ENCODE results near the gene DRD4. TPM values are rescaled to one million over a fixed set of nuclear protein-coding genes. Genes with fewer than 3 reads are reported as not detected.
"Not testable (repeated sequence)": the region's sequence is repeated elsewhere in the genome, so short reads cannot be mapped to it uniquely, and the experiment has no call there.

DRD4 gene
- total and polyA plus RNA-seq, 2 experiments from 2014 or later: 1.1 TPM; not detected in 1

- Histone ChIP-seq H3K9me2 (replicated peaks; ENCODE audit: insufficient read depth) (no peaks in the 10 kb centered on the region), H3K36me3 (replicated peaks; ENCODE audit: insufficient read depth, low read depth) (no peaks in the 10 kb centered on the region), H3K4me1 (ENCODE audit: insufficient read depth) (peaks cover 19% of the 10 kb centered on the region), H4K20me1 (ENCODE audit: insufficient read depth, poor library complexity, severe bottlenecking) (peaks cover 15% of the 10 kb centered on the region), H3K27ac (no peak overlapping the region), H3K4me2 (no peak overlapping the region), H3K27me3 (no peaks in the 10 kb centered on the region), H3K9me3 (ENCODE audit: low read depth) (no peaks in the 10 kb centered on the region), H3K4me3 (no peak overlapping the region), H2AFZ (no peak overlapping the region), H3K79me2 (peaks cover 47% of the 10 kb centered on the region)
- WGBS (ENCODE audit: low lambda C conversion rate, missing lambda C conversion rate): 93% methylated on average over 7 of the region's 7 CpGs
- TF ChIP-seq EZH2phosphoT487 (IDR thresholded peaks at IDR 0.05; ENCODE audit: low read depth, severe bottlenecking, unreplicated experiment) (no peak), CTCF (IDR thresholded peaks at IDR 0.05; ENCODE audit: poor library complexity) (no peak), EZH2 (IDR thresholded peaks at IDR 0.05; ENCODE audit: borderline replicate concordance) (no peak)
- no peak for DNase-seq (ENCODE audit: low spot score)
Measured at GRCh38 chr11:689625-690024, 52.6 kb downstream of the DRD4 start.

GRCh38 chr11:690244-690643, 53.2 kb downstream of the DRD4 start:
- WGBS (ENCODE audit: low lambda C conversion rate, missing lambda C conversion rate): 87% methylated on average over 3 of the region's 3 CpGs
- not testable (repeated sequence) for H3K9me3 ChIP-seq (ENCODE audit: low read depth); DNase-seq (ENCODE audit: low spot score); H3K4me3 ChIP-seq; H3K27me3 ChIP-seq; H3K9me2 ChIP-seq (replicated peaks; ENCODE audit: insufficient read depth); H3K36me3 ChIP-seq (replicated peaks; ENCODE audit: insufficient read depth, low read depth); H3K4me2 ChIP-seq; H2AFZ ChIP-seq; H3K27ac ChIP-seq
- H4K20me1 ChIP-seq (ENCODE audit: insufficient read depth, poor library complexity, severe bottlenecking): peaks cover 15% of the 10 kb centered on the region
- H3K4me1 ChIP-seq (ENCODE audit: insufficient read depth): peaks cover 19% of the 10 kb centered on the region
- H3K79me2 ChIP-seq: peaks cover 47% of the 10 kb centered on the region

Other genes with a start within 250 kb of the DRD4 start
- gene PKP3, start 243.1 kb upstream of the DRD4 start, total RNA-seq: 55.6 and 62.1 TPM in 2 replicates
- gene PKP3, start 243.1 kb upstream of the DRD4 start, polyA plus RNA-seq: 89.5 and 91.3 TPM in 2 replicates
- 42.4 and 52.1 TPM in 2 replicates for gene SIGIRR, start 222.3 kb upstream of the DRD4 start, total RNA-seq
- gene SIGIRR, start 222.3 kb upstream of the DRD4 start, polyA plus RNA-seq: 77.4 and 85.3 TPM in 2 replicates
- gene ANO9, start 195.3 kb upstream of the DRD4 start, total RNA-seq: 19.5 and 21.2 TPM in 2 replicates
- gene ANO9, start 195.3 kb upstream of the DRD4 start, polyA plus RNA-seq: 34.9 and 35.7 TPM in 2 replicates
- gene PTDSS2, start 187.0 kb upstream of the DRD4 start, total RNA-seq: 29.7 and 31.5 TPM in 2 replicates
- 50.6 and 50.8 TPM in 2 replicates for gene PTDSS2, start 187.0 kb upstream of the DRD4 start, polyA plus RNA-seq
- 87.5 and 105 TPM in 2 replicates for gene RNH1, start 130.0 kb upstream of the DRD4 start, total RNA-seq
- 199 and 200 TPM in 2 replicates for gene RNH1, start 130.0 kb upstream of the DRD4 start, polyA plus RNA-seq
- gene HRAS, start 101.7 kb upstream of the DRD4 start, total RNA-seq: 19.3 and 28.4 TPM in 2 replicates
- gene HRAS, start 101.7 kb upstream of the DRD4 start, polyA plus RNA-seq: 57.9 and 84.0 TPM in 2 replicates
- 0.64 and 1.6 TPM in 2 replicates for gene LRRC56, start 99.7 kb upstream of the DRD4 start, total RNA-seq
- gene LRRC56, start 99.7 kb upstream of the DRD4 start, polyA plus RNA-seq: 0.40 and 1.2 TPM in 2 replicates
- 3.4 and 7.3 TPM in 2 replicates for gene LMNTD2, start 76.5 kb upstream of the DRD4 start, total RNA-seq
- gene LMNTD2, start 76.5 kb upstream of the DRD4 start, polyA plus RNA-seq: 15.9 and 19.1 TPM in 2 replicates
- 47.6 and 75.8 TPM in 2 replicates for gene RASSF7, start 76.3 kb upstream of the DRD4 start, total RNA-seq
- gene RASSF7, start 76.3 kb upstream of the DRD4 start, polyA plus RNA-seq: 104 and 130 TPM in 2 replicates
- 25.6 and 26.9 TPM in 2 replicates for gene PHRF1, start 60.8 kb upstream of the DRD4 start, total RNA-seq
- 25.6 TPM in 2 replicates for gene PHRF1, start 60.8 kb upstream of the DRD4 start, polyA plus RNA-seq
- gene IRF7, start 21.3 kb upstream of the DRD4 start, total RNA-seq: 9.3 and 10.4 TPM in 2 replicates
- gene IRF7, start 21.3 kb upstream of the DRD4 start, polyA plus RNA-seq: 24.6 and 30.4 TPM in 2 replicates
- 91.5 and 114 TPM in 2 replicates for gene CDHR5, start 12.3 kb upstream of the DRD4 start, total RNA-seq
- 142 and 166 TPM in 2 replicates for gene CDHR5, start 12.3 kb upstream of the DRD4 start, polyA plus RNA-seq
- not detected in 2 replicates for gene SCT, start 10.1 kb upstream of the DRD4 start, total RNA-seq
- gene SCT, start 10.1 kb upstream of the DRD4 start, polyA plus RNA-seq: 20.5 and 21.7 TPM in 2 replicates
- gene DEAF1, start 58.0 kb downstream of the DRD4 start, total RNA-seq: 27.2 and 41.5 TPM in 2 replicates
- 59.1 and 75.1 TPM in 2 replicates for gene DEAF1, start 58.0 kb downstream of the DRD4 start, polyA plus RNA-seq
- 23.8 and 26.7 TPM in 2 replicates for gene TMEM80, start 58.5 kb downstream of the DRD4 start, total RNA-seq
- 35.5 and 38.1 TPM in 2 replicates for gene TMEM80, start 58.5 kb downstream of the DRD4 start, polyA plus RNA-seq
- gene EPS8L2, start 69.0 kb downstream of the DRD4 start, total RNA-seq: 135 and 157 TPM in 2 replicates
- gene EPS8L2, start 69.0 kb downstream of the DRD4 start, polyA plus RNA-seq: 310 and 339 TPM in 2 replicates
- 132 and 137 TPM in 2 replicates for gene TALDO1, start 110.2 kb downstream of the DRD4 start, total RNA-seq
- 161 and 178 TPM in 2 replicates for gene TALDO1, start 110.2 kb downstream of the DRD4 start, polyA plus RNA-seq
- 21.4 and 24.2 TPM in 2 replicates for gene GATD1, start 140.2 kb downstream of the DRD4 start, total RNA-seq
- gene GATD1, start 140.2 kb downstream of the DRD4 start, polyA plus RNA-seq: 21.6 and 29.0 TPM in 2 replicates
- gene CEND1, start 152.8 kb downstream of the DRD4 start, total RNA-seq: not detected in 2 replicates
- 0.39 TPM in 1 of 2 replicates, not detected in the other for gene CEND1, start 152.8 kb downstream of the DRD4 start, polyA plus RNA-seq
- gene SLC25A22, start 161.0 kb downstream of the DRD4 start, total RNA-seq: 11.1 and 16.2 TPM in 2 replicates
- 19.7 and 23.7 TPM in 2 replicates for gene SLC25A22, start 161.0 kb downstream of the DRD4 start, polyA plus RNA-seq
- 7.1 and 11.1 TPM in 2 replicates for gene PIDD1, start 168.0 kb downstream of the DRD4 start, total RNA-seq
- 16.3 and 29.5 TPM in 2 replicates for gene PIDD1, start 168.0 kb downstream of the DRD4 start, polyA plus RNA-seq
- 342 and 401 TPM in 2 replicates for gene RPLP2, start 172.7 kb downstream of the DRD4 start, total RNA-seq
- gene RPLP2, start 172.7 kb downstream of the DRD4 start, polyA plus RNA-seq: 468 and 539 TPM in 2 replicates
- gene PNPLA2, start 181.6 kb downstream of the DRD4 start, total RNA-seq: 12.2 and 12.9 TPM in 2 replicates
- 50.0 and 57.3 TPM in 2 replicates for gene PNPLA2, start 181.6 kb downstream of the DRD4 start, polyA plus RNA-seq
- 9.7 and 10.2 TPM in 2 replicates for gene CRACR2B, start 190.7 kb downstream of the DRD4 start, total RNA-seq
- gene CRACR2B, start 190.7 kb downstream of the DRD4 start, polyA plus RNA-seq: 33.2 and 39.7 TPM in 2 replicates
- gene CD151, start 195.7 kb downstream of the DRD4 start, total RNA-seq: 248 and 260 TPM in 2 replicates
- gene CD151, start 195.7 kb downstream of the DRD4 start, polyA plus RNA-seq: 356 and 392 TPM in 2 replicates
- 38.0 and 50.2 TPM in 2 replicates for gene POLR2L, start 205.3 kb downstream of the DRD4 start, total RNA-seq
- 372 and 402 TPM in 2 replicates for gene POLR2L, start 205.3 kb downstream of the DRD4 start, polyA plus RNA-seq
- gene TSPAN4, start 205.6 kb downstream of the DRD4 start, total RNA-seq: 62.5 and 82.8 TPM in 2 replicates
- gene TSPAN4, start 205.6 kb downstream of the DRD4 start, polyA plus RNA-seq: 148 and 177 TPM in 2 replicates